K562 (cell line): Measurements from ENCODE around the gene CHD6. TPM values are rescaled to one million over a fixed set of nuclear protein-coding genes. Genes with fewer than 3 reads are reported as not detected.

ENCODE experiments used
- C11orf30 ChIP-seq: fragments of 450-650 bp; IDR thresholded peaks from 2 replicates; pipeline ENCODE4 v1.6.1; 2016; ENCODE audit warnings: low read depth, mild to moderate bottlenecking
- CBX2 ChIP-seq: fragments of 200-600 bp; sonication (generic); IDR thresholded peaks from one replicate; pipeline ENCODE4 v1.6.1; 2012; ENCODE audit warnings: mild to moderate bottlenecking, low read length, inconsistent platforms; ENCODE audit not compliant: insufficient read depth, poor library complexity, severe bottlenecking
- FOXM1 ChIP-seq, 2 experiments: fragments of 450-650 bp in 1 of 2; sonication (generic) in 1 of 2; formaldehyde crosslinking in 1 of 2; IDR thresholded peaks; 2 replicates each; pipeline versions ENCODE4 v1.6.1 to v1.9.0; 2017 to 2022; ENCODE audit warnings: low read depth in 2 of 2, mild to moderate bottlenecking in 2 of 2, missing genetic modification reagents in 1 of 2, moderate library complexity in 1 of 2
- ILK ChIP-seq: fragments of 450-650 bp; IDR thresholded peaks from 2 replicates; pipeline ENCODE4 v1.6.1; 2016; ENCODE audit warnings: missing genetic modification characterization, low read depth, mild to moderate bottlenecking, missing compliant biosample characterization, moderate library complexity, borderline replicate concordance
- MTA3 ChIP-seq: fragments of 450-650 bp; formaldehyde crosslinking; IDR thresholded peaks from 2 replicates; pipeline ENCODE4 v1.6.1; 2017; ENCODE audit warnings: mild to moderate bottlenecking, borderline replicate concordance
- PCBP1 ChIP-seq: fragments of 200-400 bp; formaldehyde crosslinking; IDR thresholded peaks from 2 replicates; pipeline ENCODE4 v1.6.1; 2018; ENCODE audit warnings: mild to moderate bottlenecking, low read depth, low read length; ENCODE audit not compliant: poor library complexity, severe bottlenecking
- PTBP1 ChIP-seq: fragments of 200-400 bp; formaldehyde crosslinking; IDR thresholded peaks from 2 replicates; pipeline ENCODE4 v1.6.1; 2017; ENCODE audit warnings: low read depth, low read length
- SIRT6 ChIP-seq: IDR thresholded peaks from one replicate; pipeline ENCODE4 v1.6.1; 2012; ENCODE audit warnings: low read depth, mild to moderate bottlenecking, control low read depth, inconsistent platforms, low read length, moderate library complexity
- SLC30A9 ChIP-seq: fragments of 250-450 bp; sonication (Bioruptor Pico); IDR thresholded peaks from 2 replicates; pipeline ENCODE4 v1.8.0; 2022; ENCODE audit warnings: mild to moderate bottlenecking, moderate library complexity
- SMAD4 ChIP-seq: fragments of 250-450 bp; sonication (Bioruptor Pico); conservative IDR thresholded peaks from 2 replicates; pipeline ENCODE4 v1.8.0; 2021; ENCODE audit warnings: inconsistent platforms, mild to moderate bottlenecking, moderate library complexity
- USF2 ChIP-seq: sonication (generic); formaldehyde crosslinking; IDR thresholded peaks from 2 replicates; pipeline ENCODE4 v1.5.0; 2020; ENCODE audit warnings: missing genetic modification reagents
- ZNF407 ChIP-seq: fragments of 450-650 bp; IDR thresholded peaks from 2 replicates; pipeline ENCODE4 v1.6.1; 2016; ENCODE audit warnings: low read depth
- ZNF507 ChIP-seq: conservative IDR thresholded peaks from 2 replicates; pipeline ENCODE4 v1.6.1; 2017; ENCODE audit warnings: missing genetic modification characterization, missing compliant biosample characterization
- polyA plus RNA-seq, 8 experiments: library from polyadenylated mRNA; depleted of rRNA in 4 of 8; stranded (reverse) in 5 of 8; unstranded in 3 of 8; fragments of >200 nt; fragmentation: Nextera tagmentation in 2 of 8; fragmentation: Illumina TruSeq in 1 of 8; extraction: Ambion mirVana in 2 of 8; extraction: Trizol in 1 of 8; gene quantifications; 2 replicates each; pipeline versions ENCODE4 v1.2.1 to v1.2.3, GENCODE V29; 2011 to 2014; ENCODE audit warnings: inconsistent platforms in 1 of 8, missing spikeins in 1 of 8
- total RNA-seq, 7 experiments: library from RNA; depleted of rRNA in 6 of 7; stranded (reverse); fragments of >200 nt in 6 of 7; fragmentation: Illumina TruSeq in 2 of 7; extraction: Trizol in 2 of 7; gene quantifications; 2 replicates each; pipeline versions ENCODE4 v1.2.1 to v1.2.3, GENCODE V29; 2011 to 2021; ENCODE audit warnings: low replicate concordance in 1 of 7
- TF ChIP-seq, protein P1 (sequence below): fragments of 250-450 bp; sonication (Bioruptor Pico); IDR thresholded peaks from 2 replicates; pipeline ENCODE4 v1.9.0; 2021; ENCODE audit warnings: mild to moderate bottlenecking

CHD6 gene
- total and polyA plus RNA-seq, 9 of the 15 experiments (the other 6 are each of a cell fraction or from before 2014, with no cell fraction given) = 3.9 to 24.2 (median 12.8) TPM

DNA sequence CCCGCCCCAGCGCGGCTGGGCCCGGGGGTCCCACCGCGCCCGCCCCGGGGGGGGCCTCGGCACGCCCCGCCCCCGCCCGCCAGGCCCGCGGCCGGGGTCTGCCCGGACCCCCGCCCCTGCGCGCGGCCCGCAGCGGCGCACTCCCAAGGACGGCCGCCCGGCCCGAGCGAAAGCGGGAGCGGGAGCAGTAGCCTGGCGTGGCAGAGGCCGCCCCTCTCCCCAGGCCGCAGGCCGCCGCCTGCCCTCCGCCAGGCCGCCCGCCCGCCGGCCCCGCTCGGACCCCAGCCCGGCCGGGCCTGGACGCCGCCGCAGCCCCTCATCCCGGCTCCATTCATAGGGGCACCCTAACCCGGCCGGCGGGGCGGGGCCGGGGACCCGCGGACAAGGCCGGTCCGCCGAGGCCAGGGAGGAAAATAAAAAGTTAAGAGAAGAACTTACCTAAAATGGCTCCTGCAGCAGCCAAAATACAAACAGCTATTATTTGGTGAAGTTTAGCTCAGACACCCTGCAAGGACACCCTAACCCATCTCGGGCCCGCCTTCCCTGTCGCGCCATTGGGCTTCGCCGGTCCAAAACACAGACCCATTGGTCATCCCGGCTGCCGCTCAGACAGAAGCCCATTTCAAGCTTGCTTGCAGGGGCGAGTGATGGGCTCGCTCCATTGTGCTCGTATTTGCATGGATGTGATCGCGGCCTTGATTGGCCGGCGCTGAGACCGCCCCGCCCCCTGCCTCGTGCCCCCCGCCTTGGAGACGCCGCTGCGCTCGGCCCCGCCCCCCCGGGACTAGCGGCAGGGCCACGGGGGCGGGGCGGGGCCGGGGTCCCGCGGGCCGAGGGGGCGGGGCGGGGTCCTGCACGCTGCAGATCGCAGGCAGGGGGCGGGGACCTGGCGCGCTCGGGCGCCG is at the start of gene CHD6 (continued):
- TF ChIP-seq ZNF407 = no peak
- no peak for TF ChIP-seq SIRT6
- TF ChIP-seq FOXM1 (IDR thresholded peaks at IDR 0.05; ENCODE audit: low read depth) = no peak
- no peak for TF ChIP-seq FOXM1 (CRISPR knock-in tag; IDR thresholded peaks at IDR 0.05; ENCODE audit: low read depth)
- TF ChIP-seq, protein P1, sequence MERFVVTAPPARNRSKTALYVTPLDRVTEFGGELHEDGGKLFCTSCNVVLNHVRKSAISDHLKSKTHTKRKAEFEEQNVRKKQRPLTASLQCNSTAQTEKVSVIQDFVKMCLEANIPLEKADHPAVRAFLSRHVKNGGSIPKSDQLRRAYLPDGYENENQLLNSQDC = no peak
- TF ChIP-seq MTA3 = peak; percentile 67; the same call in 1 of the 2 replicates
- TF ChIP-seq CBX2 = no peak
- no peak for TF ChIP-seq PCBP1
- TF ChIP-seq SMAD4 (CRISPR knock-in tag) = peak; percentile 54
- TF ChIP-seq C11orf30 = no peak
- no peak for TF ChIP-seq USF2 (CRISPR knock-in tag)
- TF ChIP-seq ZNF507 = no peak
- no peak for TF ChIP-seq SLC30A9
- no peak for TF ChIP-seq PTBP1
- TF ChIP-seq ILK (tag) = no peak
